ENCODE measurements around the gene SUV39H1.
A peak's percentile ranks its signal among the peaks of the same experiment; 100 is the strongest.

The SUV39H1 gene

GRCh38 chrX:48736878-48737212, 40.3 kb downstream of the SUV39H1 start:
- FAIRE-seq (no peak), DNase-seq (ENCODE audit: insufficient read length, low spot score) (no peak)
- TF ChIP-seq TAF1 (IDR thresholded peaks at IDR 0.05; ENCODE audit: low read depth, low read length) (no peak), SPI1 (IDR thresholded peaks at IDR 0.05; ENCODE audit: low read depth, low read length) (no peak), PAX5 (IDR thresholded peaks at IDR 0.05; ENCODE audit: insufficient read depth, low read length, severe bottlenecking) (no peak), POLR2AphosphoS5 (IDR thresholded peaks at IDR 0.05; ENCODE audit: low read depth, low read length) (no peak), POLR2A (IDR thresholded peaks at IDR 0.05; ENCODE audit: low read depth, low read length) (no peak), POU2F2 (IDR thresholded peaks at IDR 0.05; ENCODE audit: low read depth, low read length) (no peak)

- FAIRE-seq = peak; percentile 97
- TF ChIP-seq SPI1 (IDR thresholded peaks at IDR 0.05; ENCODE audit: low read depth, low read length) (no peak), PAX5 (IDR thresholded peaks at IDR 0.05; ENCODE audit: insufficient read depth, low read length, severe bottlenecking) (no peak), POLR2AphosphoS5 (IDR thresholded peaks at IDR 0.05; ENCODE audit: low read depth, low read length) (peak; percentile 86), TAF1 (IDR thresholded peaks at IDR 0.05; ENCODE audit: low read depth, low read length) (0 out of 2 replicates have a peak, but pooled peaks have one; percentile 8), POU2F2 (IDR thresholded peaks at IDR 0.05; ENCODE audit: low read depth, low read length) (no peak), POLR2A (IDR thresholded peaks at IDR 0.05; ENCODE audit: low read depth, low read length) (peak; percentile 82)
- peak; percentile 64 for DNase-seq (ENCODE audit: insufficient read length, low spot score)
Measured at GRCh38 chrX:48737213-48737938, 40.8 kb downstream of the SUV39H1 start.

- TF ChIP-seq POLR2AphosphoS5 (IDR thresholded peaks at IDR 0.05; ENCODE audit: low read depth, low read length) (no peak), TAF1 (IDR thresholded peaks at IDR 0.05; ENCODE audit: low read depth, low read length) (no peak), PAX5 (IDR thresholded peaks at IDR 0.05; ENCODE audit: insufficient read depth, low read length, severe bottlenecking) (no peak), POU2F2 (IDR thresholded peaks at IDR 0.05; ENCODE audit: low read depth, low read length) (no peak), SPI1 (IDR thresholded peaks at IDR 0.05; ENCODE audit: low read depth, low read length) (no peak), POLR2A (IDR thresholded peaks at IDR 0.05; ENCODE audit: low read depth, low read length) (no peak)
- DNase-seq (ENCODE audit: insufficient read length, low spot score) (no peak), FAIRE-seq (no peak)
Measured at GRCh38 chrX:48737940-48738339, 41.4 kb downstream of the SUV39H1 start.

GRCh38 chrX:48741834-48742233, 45.3 kb downstream of the SUV39H1 start:
- no peak for DNase-seq (ENCODE audit: insufficient read length, low spot score)

DNA sequence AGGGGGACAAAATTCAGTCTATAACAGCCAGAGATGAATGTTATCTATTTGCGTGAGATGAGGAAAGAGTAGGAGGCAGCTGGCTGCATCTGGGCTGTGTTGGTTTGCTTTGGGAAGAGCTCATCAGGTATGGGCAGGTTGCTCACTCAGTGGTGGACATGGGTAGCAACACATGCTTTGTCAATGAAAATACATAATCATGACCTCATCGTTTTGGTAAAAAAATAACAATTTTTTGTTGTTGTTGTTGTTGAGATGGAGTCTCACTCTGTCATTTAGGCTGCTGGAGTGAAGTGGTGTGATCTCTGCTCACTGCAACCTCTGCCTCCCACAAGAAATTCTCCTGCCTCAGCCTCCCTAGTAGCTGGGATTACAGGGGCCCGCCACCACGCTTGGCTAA, 48.7 kb downstream of the SUV39H1 start:
- DNase-seq (ENCODE audit: insufficient read length, low spot score) (no peak), FAIRE-seq (peak; percentile 35)
- no peak for TF ChIP-seq POLR2A (IDR thresholded peaks at IDR 0.05; ENCODE audit: low read depth, low read length)
- TF ChIP-seq PAX5 (IDR thresholded peaks at IDR 0.05; ENCODE audit: insufficient read depth, low read length, severe bottlenecking) = no peak
- no peak for TF ChIP-seq POU2F2 (IDR thresholded peaks at IDR 0.05; ENCODE audit: low read depth, low read length)
- no peak for TF ChIP-seq POLR2AphosphoS5 (IDR thresholded peaks at IDR 0.05; ENCODE audit: low read depth, low read length)
- TF ChIP-seq TAF1 (IDR thresholded peaks at IDR 0.05; ENCODE audit: low read depth, low read length) = no peak

More at GRCh38 chrX:48741834-48742233, 45.3 kb downstream of the SUV39H1 start:
- no peak for FAIRE-seq
- no peak for TF ChIP-seq SPI1 (IDR thresholded peaks at IDR 0.05; ENCODE audit: low read depth, low read length)

DNA sequence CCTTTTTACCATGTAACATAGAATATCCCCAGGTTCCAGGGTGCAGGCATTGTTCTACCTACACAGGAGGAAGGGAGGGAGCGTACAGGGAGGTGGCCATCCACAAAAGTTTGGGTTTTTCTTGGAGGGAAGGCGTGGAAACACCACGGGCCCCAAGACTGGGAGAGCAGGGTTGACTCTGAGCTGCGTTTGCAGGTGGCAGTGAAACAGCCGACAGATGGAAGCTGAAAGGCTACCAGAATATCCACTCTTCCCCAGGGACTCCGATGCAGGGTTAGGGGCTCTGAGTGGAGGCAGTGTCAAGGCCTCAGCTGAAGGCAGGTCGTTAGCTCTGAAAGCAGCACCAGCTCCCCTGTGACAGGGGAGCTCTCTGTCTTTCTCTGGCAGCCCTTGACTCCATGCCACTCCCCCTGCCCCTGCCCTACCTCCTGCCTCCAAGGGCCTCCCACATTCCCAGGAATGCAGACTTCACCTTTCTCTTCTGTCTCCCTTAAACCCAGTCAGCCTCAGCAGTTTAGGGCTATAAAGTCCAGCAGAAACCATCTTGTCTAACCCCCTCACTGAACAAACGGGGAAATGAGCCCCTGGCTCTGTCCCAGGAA, 51.0 kb downstream of the SUV39H1 start:
- TF ChIP-seq POLR2A (IDR thresholded peaks at IDR 0.05; ENCODE audit: low read depth, low read length) (no peak), PAX5 (IDR thresholded peaks at IDR 0.05; ENCODE audit: insufficient read depth, low read length, severe bottlenecking) (no peak), POLR2AphosphoS5 (IDR thresholded peaks at IDR 0.05; ENCODE audit: low read depth, low read length) (no peak)
- no peak for DNase-seq (ENCODE audit: insufficient read length, low spot score)
- no peak for FAIRE-seq

- no peak for DNase-seq (ENCODE audit: insufficient read length, low spot score)
- TF ChIP-seq POU2F2 (IDR thresholded peaks at IDR 0.05; ENCODE audit: low read depth, low read length) = no peak
- TF ChIP-seq PAX5 (IDR thresholded peaks at IDR 0.05; ENCODE audit: insufficient read depth, low read length, severe bottlenecking) = no peak
- TF ChIP-seq POLR2AphosphoS5 (IDR thresholded peaks at IDR 0.05; ENCODE audit: low read depth, low read length) = no peak
- TF ChIP-seq TAF1 (IDR thresholded peaks at IDR 0.05; ENCODE audit: low read depth, low read length) = no peak
- no peak for TF ChIP-seq POLR2A (IDR thresholded peaks at IDR 0.05; ENCODE audit: low read depth, low read length)
- TF ChIP-seq SPI1 (IDR thresholded peaks at IDR 0.05; ENCODE audit: low read depth, low read length) = no peak
Measured at GRCh38 chrX:48749182-48749581, 52.6 kb downstream of the SUV39H1 start.

DNA sequence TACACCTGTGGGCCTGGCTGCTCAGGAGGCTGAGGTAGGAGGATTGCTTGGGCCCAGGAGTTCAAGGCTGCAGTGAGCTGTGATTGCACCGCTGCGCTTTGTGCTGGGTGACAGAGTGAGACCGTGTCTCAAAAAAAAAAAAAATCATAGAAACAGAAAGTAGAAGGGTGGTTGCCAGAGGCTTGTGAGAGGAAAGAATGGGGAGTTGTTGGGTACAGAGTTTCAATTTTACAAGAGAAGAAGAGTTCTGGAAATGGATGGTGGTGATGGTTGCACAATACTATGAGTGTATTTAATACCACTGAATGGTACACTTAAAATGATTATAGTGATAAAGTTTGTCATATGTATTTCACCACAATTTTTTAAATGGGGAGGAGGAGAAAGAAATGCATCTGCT, 54.8 kb downstream of the SUV39H1 start:
- DNase-seq (ENCODE audit: insufficient read length, low spot score) (no peak), FAIRE-seq (no peak)
- no peak for TF ChIP-seq POLR2AphosphoS5 (IDR thresholded peaks at IDR 0.05; ENCODE audit: low read depth, low read length)
- no peak for TF ChIP-seq PAX5 (IDR thresholded peaks at IDR 0.05; ENCODE audit: insufficient read depth, low read length, severe bottlenecking)
- TF ChIP-seq POLR2A (IDR thresholded peaks at IDR 0.05; ENCODE audit: low read depth, low read length) = no peak
- TF ChIP-seq TAF1 (IDR thresholded peaks at IDR 0.05; ENCODE audit: low read depth, low read length) = no peak
- TF ChIP-seq POU2F2 (IDR thresholded peaks at IDR 0.05; ENCODE audit: low read depth, low read length) = no peak
- no peak for TF ChIP-seq SPI1 (IDR thresholded peaks at IDR 0.05; ENCODE audit: low read depth, low read length)

More at GRCh38 chrX:48749182-48749581, 52.6 kb downstream of the SUV39H1 start:
- FAIRE-seq = no peak

DNA sequence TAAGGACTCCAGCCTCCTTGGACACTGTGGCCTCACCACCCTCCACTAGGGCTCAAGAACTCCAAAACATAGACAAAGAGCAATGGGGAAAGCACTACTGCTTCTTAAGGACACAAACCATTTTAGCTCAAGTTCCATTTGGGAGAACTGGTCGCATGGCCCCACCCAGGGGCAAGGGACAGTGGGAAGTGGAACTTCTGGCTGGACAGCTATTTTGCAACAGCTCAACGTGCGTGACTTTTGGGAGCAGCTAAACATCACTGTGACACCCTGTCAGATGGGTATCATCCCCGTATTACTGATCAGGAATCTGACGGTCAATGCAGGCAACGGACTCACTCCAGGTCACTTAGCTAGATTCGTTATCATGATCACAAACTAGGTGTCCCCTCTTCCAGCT, 56.0 kb downstream of the SUV39H1 start:
- DNase-seq (ENCODE audit: insufficient read length, low spot score) (no peak), FAIRE-seq (no peak)
- TF ChIP-seq PAX5 (IDR thresholded peaks at IDR 0.05; ENCODE audit: insufficient read depth, low read length, severe bottlenecking) = no peak

DNA sequence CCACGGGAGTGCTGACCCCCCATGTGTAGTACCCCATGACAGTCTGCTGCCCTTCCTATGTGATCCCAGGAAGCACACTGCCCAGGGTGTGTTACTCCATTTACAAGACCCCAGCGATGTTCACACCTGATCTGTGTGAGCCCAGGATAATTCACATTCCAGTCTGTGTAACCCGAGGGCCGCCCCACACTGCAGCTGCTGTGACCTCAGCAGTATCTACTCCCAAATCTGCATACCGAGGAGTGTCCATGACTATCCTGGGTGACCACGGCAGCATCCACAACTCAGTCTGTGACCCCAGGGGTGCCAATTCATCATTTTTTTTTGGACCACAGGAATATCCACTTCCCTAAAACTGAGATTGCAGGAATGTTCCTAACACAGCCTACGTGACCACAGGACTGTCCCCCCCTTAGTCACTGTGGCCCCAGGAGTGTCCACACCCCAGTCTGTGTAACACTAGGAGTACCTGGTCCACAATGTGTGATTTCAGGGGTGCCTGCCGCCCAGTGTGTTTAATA, 57.2 kb downstream of the SUV39H1 start:
- TF ChIP-seq TAF1 (IDR thresholded peaks at IDR 0.05; ENCODE audit: low read depth, low read length) = no peak
- no peak for TF ChIP-seq POU2F2 (IDR thresholded peaks at IDR 0.05; ENCODE audit: low read depth, low read length)
- TF ChIP-seq SPI1 (IDR thresholded peaks at IDR 0.05; ENCODE audit: low read depth, low read length) = no peak
- TF ChIP-seq POLR2A (IDR thresholded peaks at IDR 0.05; ENCODE audit: low read depth, low read length) = no peak
- TF ChIP-seq POLR2AphosphoS5 (IDR thresholded peaks at IDR 0.05; ENCODE audit: low read depth, low read length) = no peak
- no peak for FAIRE-seq

More for the DNA sequence above, 57.2 kb downstream of the SUV39H1 start:
- no peak for DNase-seq (ENCODE audit: insufficient read length, low spot score)
